SH-SY5Y (cell line): ENCODE data around the gene ZNF296.

Source experiments
- GATA2 ChIP-seq: IDR thresholded peaks from 2 replicates; pipeline ENCODE4 v1.6.1; 2011; ENCODE audit warnings: mild to moderate bottlenecking, low read depth, low read length
- GATA3 ChIP-seq: IDR thresholded peaks from 2 replicates; pipeline ENCODE4 v1.6.1; 2011; ENCODE audit warnings: low read depth, mild to moderate bottlenecking, low read length, moderate library complexity

DNA sequence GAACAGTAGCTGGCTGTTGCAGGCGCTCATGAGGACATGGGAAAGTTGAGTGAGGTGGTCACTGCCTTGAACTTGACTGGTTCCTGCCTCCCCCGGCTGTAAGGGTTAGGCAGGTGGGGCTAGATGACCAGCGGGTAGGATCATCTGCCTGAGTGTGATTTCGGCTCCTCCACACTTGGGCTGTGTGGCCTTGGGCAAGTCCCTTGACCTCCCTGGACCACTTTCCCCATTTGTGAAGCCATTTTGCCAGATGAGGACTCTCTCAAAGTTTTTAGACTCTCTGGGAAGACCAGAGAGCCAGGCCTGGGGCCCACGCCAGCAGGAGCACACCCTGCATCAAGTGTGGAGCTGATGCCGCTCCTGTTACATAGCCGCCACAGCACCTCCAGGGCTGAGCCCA, 26.2 kb upstream of the ZNF296 start:
- TF ChIP-seq GATA2, result no peak
- no peak for TF ChIP-seq GATA3
